Natural killer cell (primary cell): Measurements from ENCODE around the gene HLA-DPA1. TPM values are rescaled to one million over a fixed set of nuclear protein-coding genes. Genes with fewer than 3 reads are reported as not detected.
"Not testable (repeated sequence)": the region's sequence is repeated elsewhere in the genome, so short reads cannot be mapped to it uniquely, and the experiment has no call there.

Experiments
- ATAC-seq, 3 donors: fragments of 150-1000 bp in 2 of 3; fragments of 200-7000 bp in 1 of 3; cut with Tn5 transposase; 1 replicate in 1 of 3; 2 replicates in 2 of 3; pipeline ENCODE4 v1.10.0; 2021; ENCODE audit warnings: mild to moderate bottlenecking in 2 of 3, moderate library complexity in 2 of 3
- DNase-seq, 2 donors: peaks; one replicate each; pipeline versions ENCODE4 v3.0.0 to v3.0.0-alpha.2; 2013 to 2021; ENCODE audit warnings: mixed read lengths in 1 of 2
- H3K27ac ChIP-seq: one replicate; pipeline ENCODE4 v1.5.1; 2013; ENCODE audit warnings: mild to moderate bottlenecking, low read length
- H3K27me3 ChIP-seq: one replicate; pipeline ENCODE4 v1.6.1; 2013; ENCODE audit warnings: low read length; ENCODE audit not compliant: control insufficient read depth, insufficient read depth
- H3K36me3 ChIP-seq: one replicate; pipeline ENCODE4 v1.6.1; 2013; ENCODE audit warnings: low read length; ENCODE audit not compliant: control insufficient read depth, insufficient read depth
- H3K4me1 ChIP-seq: one replicate; pipeline ENCODE4 v1.6.1; 2013; ENCODE audit warnings: low read length; ENCODE audit not compliant: control insufficient read depth, insufficient read depth
- H3K4me3 ChIP-seq: one replicate; pipeline ENCODE4 v1.5.1; 2013; ENCODE audit warnings: low read length
- H3K9me3 ChIP-seq: one replicate; pipeline ENCODE4 v1.6.1; 2013; ENCODE audit warnings: low read length; ENCODE audit not compliant: control insufficient read depth, insufficient read depth
- H3K27ac Mint-ChIP-seq, 2 donors: one replicate each; pipeline ENCODE4 v1.8.0; 2022; ENCODE audit warnings: mild to moderate bottlenecking in 2 of 2, mixed read lengths in 2 of 2, moderate library complexity in 1 of 2
- H3K27me3 Mint-ChIP-seq, 2 donors: one replicate each; pipeline ENCODE4 v1.8.0; 2022; ENCODE audit warnings: low read depth in 2 of 2, mixed read lengths in 2 of 2
- H3K36me3 Mint-ChIP-seq: one replicate; pipeline ENCODE4 v1.8.0; 2022; ENCODE audit warnings: mixed read lengths
- H3K4me1 Mint-ChIP-seq, 2 donors: one replicate each; pipeline ENCODE4 v1.8.0; 2022; ENCODE audit warnings: mixed read lengths in 2 of 2
- H3K4me3 Mint-ChIP-seq: one replicate; pipeline ENCODE4 v1.8.0; 2022; ENCODE audit warnings: mild to moderate bottlenecking, moderate library complexity, mixed read lengths
- H3K9me3 Mint-ChIP-seq, 2 donors: one replicate each; pipeline ENCODE4 v1.8.0; 2022; ENCODE audit warnings: mixed read lengths in 2 of 2
- CTCF ChIP-seq: fragments of 200-600 bp; IDR thresholded peaks from one replicate; pipeline ENCODE4 v1.8.0; 2022; ENCODE audit warnings: antibody characterized with exemption
- WGBS: methylation state at CpG from one replicate; pipeline ENCODE4 v1.1.7; 2013; ENCODE audit warnings: missing lambda C conversion rate; ENCODE audit not compliant: insufficient coverage; 5-methylcytosine and 5-hydroxymethylcytosine counted together
- intact Hi-C: fragments of 100-400 bp; cut with micrococcal nuclease; formaldehyde crosslinking; loops from one replicate; pipeline ENCODE4 v1.14.2; 2022
- total RNA-seq, 4 donors: library from RNA; stranded (reverse); fragments of 120-200 nt in 1 of 4; gene quantifications; one replicate each; pipeline versions ENCODE4 v1.2.3 to v1.2.4, GENCODE V29; 2013 to 2022

Gene HLA-DPA1
- total RNA-seq, 3 donors from 2014 or later (not counting 1 experiment from before 2014, with no cell fraction given), result 43.1 to 135 (median 73.5) TPM

GRCh38 chr6:33103776-33104175 is 30.3 kb upstream of the HLA-DPA1 start:
- TF ChIP-seq CTCF, result no peak
- intact Hi-C loops, result loop anchor here (10.0 kb wide), 1 partner anchor 51 kb away; no protein-coding TSS in a partner anchor
- Mint-ChIP-seq H3K27me3 (peaks cover 43 to 50% of the 10 kb centered on the region in 2 donors), H3K27ac (no peak overlapping the region), H3K36me3 (peaks cover 18% of the 10 kb centered on the region), H3K9me3 (peaks cover 11 to 13% of the 10 kb centered on the region in 2 donors), H3K4me3 (no peak overlapping the region), H3K4me1 (no peaks in the 10 kb centered on the region)
- DNase-seq (no peak), ATAC-seq (no peak)
- Histone ChIP-seq H3K27me3 (no peaks in the 10 kb centered on the region), H3K4me3 (no peak overlapping the region), H3K4me1 (no peaks in the 10 kb centered on the region), H3K27ac (no peak overlapping the region), H3K9me3 (peaks cover 7% of the 10 kb centered on the region), H3K36me3 (no peaks in the 10 kb centered on the region)
- WGBS, result 70% methylated on average over 3 of the region's 3 CpGs

- not testable (repeated sequence) for H3K27ac Mint-ChIP-seq, H3K27ac ChIP-seq, H3K4me1 ChIP-seq, ATAC-seq, H3K4me1 Mint-ChIP-seq, H3K27me3 ChIP-seq, H3K9me3 ChIP-seq, H3K36me3 ChIP-seq, DNase-seq, H3K4me3 Mint-ChIP-seq, H3K4me3 ChIP-seq
- H3K9me3 Mint-ChIP-seq, result peaks cover 13 to 14% of the 10 kb centered on the region in 2 donors
- peaks cover 45 to 48% of the 10 kb centered on the region in 2 donors for H3K27me3 Mint-ChIP-seq
- intact Hi-C loops, result loop anchor here (10.0 kb wide), 1 partner anchor 54 kb away; no protein-coding TSS in a partner anchor
- peaks cover 31% of the 10 kb centered on the region for H3K36me3 Mint-ChIP-seq
- WGBS, result 78% methylated on average over 5 of the region's 5 CpGs
These were observed 27.8 kb upstream of the HLA-DPA1 start for GRCh38 chr6:33101121-33101737.

GRCh38 chr6:33095681-33096080 is 22.2 kb upstream of the HLA-DPA1 start:
- H3K9me3 ChIP-seq, result no peaks in the 10 kb centered on the region
- no peak for DNase-seq
- WGBS, result 82% methylated on average over 1 of the region's 1 CpG

GRCh38 chr6:33093855-33094254 is 20.4 kb upstream of the HLA-DPA1 start:
- peaks cover 2% of the 10 kb centered on the region for H3K27me3 ChIP-seq
- H3K36me3 Mint-ChIP-seq, result peaks cover 12% of the 10 kb centered on the region
- no peak overlapping the region for H3K27ac Mint-ChIP-seq
- H3K4me3 ChIP-seq, result no peak overlapping the region
- H3K27me3 Mint-ChIP-seq, result peaks cover 29 to 30% of the 10 kb centered on the region in 2 donors
- no peaks in the 10 kb centered on the region for H3K4me1 Mint-ChIP-seq
- H3K9me3 Mint-ChIP-seq, result peaks cover 0 to 3% of the 10 kb centered on the region in 2 donors
- intact Hi-C loops, result no loop called here
- WGBS, result 51% methylated on average over 3 of the region's 3 CpGs
- no peak for TF ChIP-seq CTCF
- H3K4me3 Mint-ChIP-seq, result no peak overlapping the region
- DNase-seq (no peak), ATAC-seq (no peak)
- no peaks in the 10 kb centered on the region for H3K4me1 ChIP-seq
- H3K36me3 ChIP-seq, result no peaks in the 10 kb centered on the region
- H3K27ac ChIP-seq, result no peak overlapping the region
- H3K9me3 ChIP-seq, result no peaks in the 10 kb centered on the region

More at GRCh38 chr6:33095681-33096080, 22.2 kb upstream of the HLA-DPA1 start:
- intact Hi-C loops, result no loop called here
- no peak for TF ChIP-seq CTCF
- Mint-ChIP-seq H3K36me3 (peaks cover 28% of the 10 kb centered on the region), H3K4me3 (no peak overlapping the region), H3K27me3 (peaks cover 33 to 37% of the 10 kb centered on the region in 2 donors), H3K4me1 (no peaks in the 10 kb centered on the region), H3K27ac (no peak overlapping the region), H3K9me3 (peaks cover 8 to 12% of the 10 kb centered on the region in 2 donors)
- no peak overlapping the region for H3K27ac ChIP-seq
- no peaks in the 10 kb centered on the region for H3K36me3 ChIP-seq
- no peak for ATAC-seq
- H3K4me1 ChIP-seq, result no peaks in the 10 kb centered on the region
- no peak overlapping the region for H3K4me3 ChIP-seq
- peaks cover 2% of the 10 kb centered on the region for H3K27me3 ChIP-seq
